Dermis blood vessel endothelial cell (primary cell): Measurements from ENCODE around the gene ZNF695. TPM values are rescaled to one million over a fixed set of nuclear protein-coding genes. Genes with fewer than 3 reads are reported as not detected.

Source experiments
- DNase-seq: peaks from one replicate; pipeline ENCODE4 v3.0.0; 2010
- total RNA-seq: library from RNA; depleted of rRNA; stranded (reverse); fragments of >200 nt; gene quantifications from 2 replicates; pipeline ENCODE4 v1.2.3, GENCODE V29; 2014

The ZNF695 gene
- total RNA-seq, 1 donor from 2014 or later = 2.7 TPM

DNA sequence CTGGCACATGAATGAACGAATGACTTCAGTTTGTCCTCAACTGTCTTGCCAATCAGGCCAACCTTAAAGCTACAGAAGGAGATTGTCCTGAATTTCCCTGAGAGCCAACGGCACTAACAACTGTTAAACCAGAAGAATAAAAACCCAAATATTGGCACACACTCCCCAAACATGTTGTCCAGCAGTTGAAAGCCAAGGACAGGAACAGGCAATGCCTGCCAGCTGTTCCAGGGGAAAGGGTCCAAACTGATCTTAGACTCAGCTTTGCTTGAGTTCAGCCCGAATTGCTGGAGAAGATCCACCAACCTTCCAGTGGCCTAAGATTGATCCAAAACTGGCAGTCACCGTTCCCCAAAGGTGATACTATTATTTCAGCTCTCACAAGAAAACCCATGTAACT is 53.7 kb downstream of the ZNF695 start:
- DNase-seq = no peak

DNA sequence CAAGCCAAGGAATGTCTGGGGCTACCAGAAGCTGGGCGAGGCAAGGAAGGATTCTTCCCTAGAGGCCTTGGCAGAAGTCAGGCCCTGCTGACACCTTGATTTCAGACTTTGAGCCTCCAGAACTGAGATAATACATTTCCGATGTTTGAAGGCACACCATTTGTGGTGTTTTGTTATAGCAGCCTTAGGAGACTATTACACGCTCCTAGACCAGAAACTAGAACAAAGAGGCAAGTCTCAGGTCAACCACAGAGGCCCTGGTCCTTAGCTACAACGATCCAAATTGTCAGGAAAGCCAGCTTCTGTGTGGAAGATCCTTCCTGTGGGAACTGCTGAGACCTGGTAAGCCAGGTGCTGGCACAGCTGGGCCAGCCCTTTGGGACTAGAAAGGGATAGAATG is 56.4 kb downstream of the ZNF695 start:
- no peak for DNase-seq

DNA sequence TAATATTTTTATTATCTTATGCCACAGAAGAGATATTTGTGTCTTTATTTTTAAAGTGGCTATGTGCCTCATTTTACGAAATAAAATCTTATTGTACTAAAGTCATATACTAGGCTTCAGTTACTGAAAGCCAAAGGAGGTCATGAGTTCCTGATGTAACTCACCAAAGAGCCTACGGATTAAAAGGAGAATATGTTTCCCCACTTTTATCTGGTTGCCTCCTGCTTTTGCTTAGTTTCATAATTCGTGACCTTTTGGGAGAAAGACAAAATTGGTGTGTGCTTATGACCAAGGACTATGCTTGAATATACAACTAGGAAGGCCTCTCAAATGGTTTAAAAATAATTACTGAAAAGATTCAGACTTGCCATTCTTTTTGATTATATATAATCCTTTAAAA is 57.9 kb downstream of the ZNF695 start:
- DNase-seq = no peak

DNA sequence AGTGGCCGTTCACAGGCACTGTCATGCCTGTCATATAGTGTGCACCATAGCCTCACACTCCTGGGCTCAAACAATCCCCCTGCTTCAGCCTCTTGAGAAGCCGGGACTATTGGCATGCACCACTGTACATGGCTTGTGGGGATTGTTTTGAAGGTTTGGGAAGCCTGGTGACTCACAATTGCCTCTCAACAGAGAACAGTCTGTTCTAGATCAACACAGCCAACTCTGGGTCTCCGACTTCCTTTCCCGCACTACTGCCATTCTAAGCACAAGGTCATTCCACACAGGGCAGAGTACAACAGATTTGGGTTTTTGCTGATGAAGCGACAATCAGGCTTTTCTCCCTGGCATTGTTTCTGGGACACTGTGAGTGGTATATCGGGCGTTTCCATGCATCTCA is 60.6 kb downstream of the ZNF695 start:
- peak; percentile 94 for DNase-seq

DNA sequence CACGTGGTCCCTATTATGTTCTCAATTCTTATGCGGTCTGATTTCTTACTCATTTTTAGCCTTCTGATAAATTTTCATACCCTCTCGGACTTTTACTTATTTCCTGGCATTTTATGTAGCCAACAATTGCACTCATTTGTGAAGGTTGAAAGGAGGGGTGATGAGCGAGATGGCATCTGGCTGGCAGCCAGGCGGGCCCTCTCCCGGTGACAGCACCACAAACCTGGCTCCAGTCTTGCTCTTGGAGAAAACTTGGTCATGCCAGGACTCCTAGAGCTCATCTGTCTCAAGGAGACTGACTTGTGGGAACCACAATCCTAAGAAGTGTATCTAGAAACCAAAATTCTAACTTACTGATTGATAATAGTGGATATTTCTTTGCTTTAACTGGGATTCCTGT is 61.5 kb downstream of the ZNF695 start:
- DNase-seq = no peak

Other genes starting within 250 kb of the ZNF695 start
- gene AHCTF1, start 76.1 kb downstream of the ZNF695 start, total RNA-seq = 31.7 and 39.9 TPM in 2 replicates
- 7.0 and 10.4 TPM in 2 replicates for gene ZNF670, start 70.8 kb upstream of the ZNF695 start, total RNA-seq
- 11.9 and 19.4 TPM in 2 replicates for gene ZNF669, start 96.3 kb upstream of the ZNF695 start, total RNA-seq
- gene ZNF124, start 164.0 kb upstream of the ZNF695 start, total RNA-seq = 60.8 and 93.4 TPM in 2 replicates
- not detected in 2 replicates for gene VN1R5, start 248.0 kb upstream of the ZNF695 start, total RNA-seq